Activated CD8-positive, alpha-beta memory T cell treated with anti-CD3 and anti-CD28 coated beads for 24 hours (primary cell): ENCODE data around the gene MUC15.
"Not testable (repeated sequence)": the region's sequence is repeated elsewhere in the genome, so short reads cannot be mapped to it uniquely, and the experiment has no call there.

Experiments used
- DNase-seq: peaks from one replicate; pipeline ENCODE4 v3.0.0-alpha.2; 2020

MUC15 gene

GRCh38 chr11:26571861-26572654, at the start of gene MUC15:
MUC15 (minus strand) TSS chr11:26572263; CDS start chr11:26567094, 5,169 bp downstream.
- DNase-seq, result no peak

- DNase-seq, result no peak
Observed at GRCh38 chr11:26621132-26621531, 49.1 kb upstream of the MUC15 start.

GRCh38 chr11:26620282-26621045, 48.4 kb upstream of the MUC15 start:
- DNase-seq, result no peak

- no peak for DNase-seq
Observed at GRCh38 chr11:26618441-26618840, 46.4 kb upstream of the MUC15 start.

- DNase-seq, result no peak
Observed at GRCh38 chr11:26613759-26614158, 41.7 kb upstream of the MUC15 start.

GRCh38 chr11:26608507-26609146, 36.6 kb upstream of the MUC15 start:
- no peak for DNase-seq

GRCh38 chr11:26607725-26608506, 35.9 kb upstream of the MUC15 start:
- DNase-seq, result no peak

GRCh38 chr11:26599876-26600434, 27.9 kb upstream of the MUC15 start:
- DNase-seq, result no peak

- DNase-seq, result no peak
Observed at GRCh38 chr11:26599425-26599824, 27.4 kb upstream of the MUC15 start.

- no peak for DNase-seq
Observed at GRCh38 chr11:26597899-26598298, 25.8 kb upstream of the MUC15 start.

- DNase-seq, result not testable (repeated sequence)
Observed at GRCh38 chr11:26597049-26597689, 25.1 kb upstream of the MUC15 start.

- DNase-seq, result not testable (repeated sequence)
Observed at GRCh38 chr11:26595207-26595865, 23.3 kb upstream of the MUC15 start.

- DNase-seq, result no peak
Observed at GRCh38 chr11:26593691-26594090, 21.6 kb upstream of the MUC15 start.

GRCh38 chr11:26587073-26587472, 15.0 kb upstream of the MUC15 start:
- no peak for DNase-seq

- no peak for DNase-seq
Observed at GRCh38 chr11:26584818-26585217, 12.8 kb upstream of the MUC15 start.

- DNase-seq, result no peak
Observed at GRCh38 chr11:26583550-26583949, 11.5 kb upstream of the MUC15 start.

- no peak for DNase-seq
Observed at GRCh38 chr11:26580929-26581328, 8.9 kb upstream of the MUC15 start.

- no peak for DNase-seq
Observed at GRCh38 chr11:26579683-26580082, 7.6 kb upstream of the MUC15 start.

GRCh38 chr11:26578998-26579661, 7.1 kb upstream of the MUC15 start:
- no peak for DNase-seq

- no peak for DNase-seq
Observed at GRCh38 chr11:26575946-26576345, 3.9 kb upstream of the MUC15 start.

- no peak for DNase-seq
Observed at GRCh38 chr11:26573896-26574295, 1.8 kb upstream of the MUC15 start.
